ENCODE data around the gene ZBTB39.

GRCh38 chr12:56953314-56953713 lies 53.0 kb downstream of the ZBTB39 start:
- TF ChIP-seq, protein P1, sequence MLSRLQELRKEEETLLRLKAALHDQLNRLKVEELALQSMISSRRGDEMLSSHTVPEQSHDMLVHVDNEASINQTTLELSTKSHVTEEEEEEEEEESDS (CRISPR knock-in tag; IDR thresholded peaks at IDR 0.05; ENCODE audit: borderline replicate concordance), result no peak
- TF ChIP-seq ARID2 (CRISPR knock-in tag; IDR thresholded peaks at IDR 0.05; ENCODE audit: borderline replicate concordance), result no peak
- TF ChIP-seq NCOA5 (CRISPR knock-in tag; IDR thresholded peaks at IDR 0.05), result no peak
- no peak for TF ChIP-seq CBX5 (CRISPR knock-in tag; IDR thresholded peaks at IDR 0.05; ENCODE audit: borderline replicate concordance)
- TF ChIP-seq EP300 (IDR thresholded peaks at IDR 0.05; ENCODE audit: low read depth in 2 of 2, low read length in 2 of 2), result no peak
- TF ChIP-seq EP300 (CRISPR knock-in tag; IDR thresholded peaks at IDR 0.05; ENCODE audit: borderline replicate concordance), result no peak
- no peak for TF ChIP-seq POLR2A (IDR thresholded peaks at IDR 0.05; ENCODE audit: insufficient read depth in 1 of 2, low read depth in 2 of 2, low read length in 2 of 2)
- no peak for TF ChIP-seq HOXA7 (CRISPR knock-in tag; IDR thresholded peaks at IDR 0.05)
- TF ChIP-seq, protein P2, sequence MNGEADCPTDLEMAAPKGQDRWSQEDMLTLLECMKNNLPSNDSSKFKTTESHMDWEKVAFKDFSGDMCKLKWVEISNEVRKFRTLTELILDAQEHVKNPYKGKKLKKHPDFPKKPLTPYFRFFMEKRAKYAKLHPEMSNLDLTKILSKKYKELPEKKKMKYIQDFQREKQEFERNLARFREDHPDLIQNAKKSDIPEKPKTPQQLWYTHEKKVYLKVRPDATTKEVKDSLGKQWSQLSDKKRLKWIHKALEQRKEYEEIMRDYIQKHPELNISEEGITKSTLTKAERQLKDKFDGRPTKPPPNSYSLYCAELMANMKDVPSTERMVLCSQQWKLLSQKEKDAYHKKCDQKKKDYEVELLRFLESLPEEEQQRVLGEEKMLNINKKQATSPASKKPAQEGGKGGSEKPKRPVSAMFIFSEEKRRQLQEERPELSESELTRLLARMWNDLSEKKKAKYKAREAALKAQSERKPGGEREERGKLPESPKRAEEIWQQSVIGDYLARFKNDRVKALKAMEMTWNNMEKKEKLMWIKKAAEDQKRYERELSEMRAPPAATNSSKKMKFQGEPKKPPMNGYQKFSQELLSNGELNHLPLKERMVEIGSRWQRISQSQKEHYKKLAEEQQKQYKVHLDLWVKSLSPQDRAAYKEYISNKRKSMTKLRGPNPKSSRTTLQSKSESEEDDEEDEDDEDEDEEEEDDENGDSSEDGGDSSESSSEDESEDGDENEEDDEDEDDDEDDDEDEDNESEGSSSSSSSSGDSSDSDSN (CRISPR knock-in tag; IDR thresholded peaks at IDR 0.05), result no peak
- TF ChIP-seq, protein P3, sequence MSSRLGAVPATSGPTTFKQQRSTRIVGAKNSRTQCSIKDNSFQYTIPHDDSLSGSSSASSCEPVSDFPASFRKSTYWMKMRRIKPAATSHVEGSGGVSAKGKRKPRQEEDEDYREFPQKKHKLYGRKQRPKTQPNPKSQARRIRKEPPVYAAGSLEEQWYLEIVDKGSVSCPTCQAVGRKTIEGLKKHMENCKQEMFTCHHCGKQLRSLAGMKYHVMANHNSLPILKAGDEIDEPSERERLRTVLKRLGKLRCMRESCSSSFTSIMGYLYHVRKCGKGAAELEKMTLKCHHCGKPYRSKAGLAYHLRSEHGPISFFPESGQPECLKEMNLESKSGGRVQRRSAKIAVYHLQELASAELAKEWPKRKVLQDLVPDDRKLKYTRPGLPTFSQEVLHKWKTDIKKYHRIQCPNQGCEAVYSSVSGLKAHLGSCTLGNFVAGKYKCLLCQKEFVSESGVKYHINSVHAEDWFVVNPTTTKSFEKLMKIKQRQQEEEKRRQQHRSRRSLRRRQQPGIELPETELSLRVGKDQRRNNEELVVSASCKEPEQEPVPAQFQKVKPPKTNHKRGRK (CRISPR knock-in tag; IDR thresholded peaks at IDR 0.05), result no peak
